Measurements from ENCODE around the gene RGL4.

DNA sequence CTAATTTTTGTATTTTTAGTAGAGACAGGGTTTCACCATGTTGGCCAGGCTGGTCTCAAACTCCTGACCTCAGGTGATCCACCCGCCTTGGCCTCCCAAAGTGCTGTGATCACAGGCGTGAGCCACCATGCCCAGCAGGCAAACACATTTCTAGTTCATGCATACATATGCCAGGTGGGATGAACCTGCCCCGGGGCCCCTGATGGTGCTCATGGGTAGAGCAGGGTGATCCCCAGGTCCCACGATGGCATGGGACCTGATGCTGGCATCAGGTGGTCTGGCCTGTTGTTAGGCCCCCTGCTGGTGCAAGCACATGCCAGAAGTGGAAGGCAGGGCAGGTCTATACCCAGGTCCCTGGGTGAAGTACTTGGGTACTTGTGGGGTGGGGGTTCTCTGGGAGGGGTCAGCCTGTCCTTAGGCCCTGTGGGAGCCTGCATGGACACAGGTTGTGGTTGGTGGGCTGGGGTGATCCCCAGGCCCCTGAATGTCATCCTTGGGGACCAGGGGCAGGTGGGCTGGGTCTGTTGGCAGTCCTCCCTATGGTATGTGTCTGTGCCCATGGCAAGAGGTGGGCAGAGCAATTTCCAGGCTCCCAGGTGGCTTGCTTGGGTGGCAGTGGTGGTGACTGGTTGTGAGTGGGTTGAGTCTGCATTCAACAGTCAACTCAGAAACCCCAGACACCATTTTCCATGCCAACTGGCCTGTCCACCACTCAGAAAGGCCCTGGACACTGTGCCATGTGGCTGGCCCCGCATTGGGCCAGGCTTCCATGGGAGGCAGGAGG, 9.6 kb upstream of the RGL4 start:
- TF ChIP-seq, protein P1, sequence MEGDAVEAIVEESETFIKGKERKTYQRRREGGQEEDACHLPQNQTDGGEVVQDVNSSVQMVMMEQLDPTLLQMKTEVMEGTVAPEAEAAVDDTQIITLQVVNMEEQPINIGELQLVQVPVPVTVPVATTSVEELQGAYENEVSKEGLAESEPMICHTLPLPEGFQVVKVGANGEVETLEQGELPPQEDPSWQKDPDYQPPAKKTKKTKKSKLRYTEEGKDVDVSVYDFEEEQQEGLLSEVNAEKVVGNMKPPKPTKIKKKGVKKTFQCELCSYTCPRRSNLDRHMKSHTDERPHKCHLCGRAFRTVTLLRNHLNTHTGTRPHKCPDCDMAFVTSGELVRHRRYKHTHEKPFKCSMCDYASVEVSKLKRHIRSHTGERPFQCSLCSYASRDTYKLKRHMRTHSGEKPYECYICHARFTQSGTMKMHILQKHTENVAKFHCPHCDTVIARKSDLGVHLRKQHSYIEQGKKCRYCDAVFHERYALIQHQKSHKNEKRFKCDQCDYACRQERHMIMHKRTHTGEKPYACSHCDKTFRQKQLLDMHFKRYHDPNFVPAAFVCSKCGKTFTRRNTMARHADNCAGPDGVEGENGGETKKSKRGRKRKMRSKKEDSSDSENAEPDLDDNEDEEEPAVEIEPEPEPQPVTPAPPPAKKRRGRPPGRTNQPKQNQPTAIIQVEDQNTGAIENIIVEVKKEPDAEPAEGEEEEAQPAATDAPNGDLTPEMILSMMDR (IDR thresholded peaks at IDR 0.05): no peak
- TF ChIP-seq POLR2A (IDR thresholded peaks at IDR 0.05): no peak

Data from stomach (tissue), 4 donors.